Caco-2 (cell line): ENCODE data around the gene BHLHE23. TPM values are rescaled to one million over a fixed set of nuclear protein-coding genes. Genes with fewer than 3 reads are reported as not detected.

Experiments used
- BruUV-seq: library from RNA; stranded (reverse); fragments of 400-500 nt; replicated peaks from 2 replicates; lab custom pipeline; 2021; lab: Mats Ljungman, UMichigan
- CTCF ChIA-PET: fragments of 300-600 bp; sonication (Branson Sonifier 250); formaldehyde crosslinking; loops from one replicate; lab custom pipeline; 2022; ENCODE audit warnings: antibody characterized with exemption; lab: Charles Lee
- POLR2A ChIA-PET: fragments of 300-600 bp; sonication (Branson Sonifier 250); formaldehyde crosslinking; loops from one replicate; lab custom pipeline; 2022; ENCODE audit warnings: antibody characterized with exemption; lab: Charles Lee
- DNase-seq, 2 experiments: peaks; one replicate each; pipeline versions ENCODE4 v3.0.0 to v3.0.0-alpha.2; 2020 to 2022
- H3K27me3 ChIP-seq: replicated peaks from 2 replicates; pipeline ENCODE4 v1.6.0; 2011; ENCODE audit warnings: low read length; ENCODE audit not compliant: control insufficient read depth, insufficient read depth
- H3K36me3 ChIP-seq: 2 replicates; pipeline ENCODE4 v1.5.1; 2011; ENCODE audit warnings: low read length; ENCODE audit not compliant: control insufficient read depth, insufficient read depth
- H3K4me1 ChIP-seq: fragments of 250-450 bp; sonication (Bioruptor Pico); 2 replicates; pipeline ENCODE4 v1.5.1; 2020; ENCODE audit warnings: mild to moderate bottlenecking
- H3K4me3 ChIP-seq: 2 replicates; pipeline ENCODE4 v1.5.1; 2011; ENCODE audit warnings: low read depth, mild to moderate bottlenecking, control low read depth, low read length
- H3K9me3 ChIP-seq: fragments of 250-450 bp; sonication (Bioruptor Pico); 2 replicates; pipeline ENCODE4 v1.5.1; 2020; ENCODE audit warnings: mild to moderate bottlenecking, moderate library complexity
- H3K27ac Mint-ChIP-seq: one replicate; pipeline ENCODE4 v1.8.0; 2022; ENCODE audit warnings: mixed read lengths; ENCODE audit not compliant: unreplicated experiment
- H3K27me3 Mint-ChIP-seq: one replicate; pipeline ENCODE4 v1.8.0; 2022; ENCODE audit warnings: mixed read lengths; ENCODE audit not compliant: insufficient read depth, unreplicated experiment
- H3K36me3 Mint-ChIP-seq: one replicate; pipeline ENCODE4 v1.8.0; 2022; ENCODE audit warnings: mild to moderate bottlenecking, mixed read lengths; ENCODE audit not compliant: insufficient read depth, unreplicated experiment
- H3K4me1 Mint-ChIP-seq: one replicate; pipeline ENCODE4 v1.8.0; 2022; ENCODE audit warnings: low read depth, mixed read lengths; ENCODE audit not compliant: unreplicated experiment
- H3K4me3 Mint-ChIP-seq: one replicate; pipeline ENCODE4 v1.8.0; 2022; ENCODE audit warnings: mild to moderate bottlenecking, moderate library complexity, mixed read lengths; ENCODE audit not compliant: unreplicated experiment
- H3K9me3 Mint-ChIP-seq: one replicate; pipeline ENCODE4 v1.8.0; 2022; ENCODE audit warnings: mixed read lengths; ENCODE audit not compliant: unreplicated experiment
- CTCF ChIP-seq, 2 experiments: fragments of 200-600 bp in 1 of 2; IDR thresholded peaks; 1 replicate in 1 of 2; 2 replicates in 1 of 2; pipeline versions ENCODE4 v1.5.1 to v1.8.0; 2011 to 2022; ENCODE audit warnings: antibody characterized with exemption in 1 of 2, control low read depth in 1 of 2, inconsistent platforms in 1 of 2, low read depth in 1 of 2, low read length in 1 of 2, mild to moderate bottlenecking in 1 of 2, moderate library complexity in 1 of 2; ENCODE audit not compliant: insufficient read depth in 1 of 2, severe bottlenecking in 1 of 2, unreplicated experiment in 1 of 2
- intact Hi-C: fragments of 100-400 bp; cut with micrococcal nuclease; formaldehyde crosslinking; loops from one replicate; pipeline ENCODE4 v1.10.0; 2022; ENCODE audit not compliant: unreplicated experiment
- total RNA-seq: library from RNA; stranded (reverse); gene quantifications from 2 replicates; pipeline ENCODE4 v1.2.3, GENCODE V29; 2022

Gene BHLHE23
- total RNA-seq, 1 experiment from 2014 or later = 0.95 TPM

- no peaks in the 10 kb centered on the region; the same call in 1 of the 2 replicates for H3K36me3 ChIP-seq
- H3K4me3 ChIP-seq = no peak overlapping the region
- Mint-ChIP-seq H3K27ac (peak overlapping the region; percentile 95), H3K27me3 (no peaks in the 10 kb centered on the region), H3K4me1 (peaks cover 45% of the 10 kb centered on the region), H3K36me3 (peaks cover 26% of the 10 kb centered on the region), H3K9me3 (peaks cover 12% of the 10 kb centered on the region), H3K4me3 (peak overlapping the region; percentile 73)
- TF ChIP-seq CTCF (IDR thresholded peaks at IDR 0.05; ENCODE audit: insufficient read depth in 1 of 2, low read depth in 1 of 2, low read length in 1 of 2, severe bottlenecking in 1 of 2, unreplicated experiment in 1 of 2) = no peak
- intact Hi-C loops = no loop called here
- ChIA-PET POLR2A (no interaction called here), CTCF (interaction anchor here (1.0 kb wide), 1 partner anchor 49 kb away, joined by 3 read pairs; no protein-coding TSS in a partner anchor)
- H3K9me3 ChIP-seq = no peaks in the 10 kb centered on the region
- no peaks in the 10 kb centered on the region for H3K27me3 ChIP-seq
- DNase-seq = peak in 1 of 2 experiments; percentile 50
- peaks cover 58% of the 10 kb centered on the region for H3K4me1 ChIP-seq
- no TSS peak for BruUV-seq
Measured at GRCh38 chr20:63021356-63022321, 14.9 kb upstream of the BHLHE23 start.

- peaks cover 12% of the 10 kb centered on the region for H3K9me3 Mint-ChIP-seq
- H3K4me3 Mint-ChIP-seq = peak overlapping the region; percentile 73
- no TSS peak for BruUV-seq
- TF ChIP-seq CTCF (IDR thresholded peaks at IDR 0.05; ENCODE audit: insufficient read depth in 1 of 2, low read depth in 1 of 2, low read length in 1 of 2, severe bottlenecking in 1 of 2, unreplicated experiment in 1 of 2) = no peak
- no peaks in the 10 kb centered on the region for H3K27me3 Mint-ChIP-seq
- peak in 1 of 2 experiments; percentile 33 for DNase-seq
- peaks cover 28% of the 10 kb centered on the region for H3K36me3 Mint-ChIP-seq
- no peaks in the 10 kb centered on the region for H3K9me3 ChIP-seq
- intact Hi-C loops = no loop called here
- no peak overlapping the region for H3K4me3 ChIP-seq
- no peaks in the 10 kb centered on the region for H3K27me3 ChIP-seq
- peaks cover 66% of the 10 kb centered on the region for H3K4me1 ChIP-seq
- ChIA-PET CTCF (no interaction called here), POLR2A (no interaction called here)
- no peaks in the 10 kb centered on the region; the same call in 1 of the 2 replicates for H3K36me3 ChIP-seq
- H3K4me1 Mint-ChIP-seq = peaks cover 50% of the 10 kb centered on the region
- H3K27ac Mint-ChIP-seq = peak overlapping the region; percentile 95
Measured at GRCh38 chr20:63020681-63021080, 13.9 kb upstream of the BHLHE23 start.

DNA sequence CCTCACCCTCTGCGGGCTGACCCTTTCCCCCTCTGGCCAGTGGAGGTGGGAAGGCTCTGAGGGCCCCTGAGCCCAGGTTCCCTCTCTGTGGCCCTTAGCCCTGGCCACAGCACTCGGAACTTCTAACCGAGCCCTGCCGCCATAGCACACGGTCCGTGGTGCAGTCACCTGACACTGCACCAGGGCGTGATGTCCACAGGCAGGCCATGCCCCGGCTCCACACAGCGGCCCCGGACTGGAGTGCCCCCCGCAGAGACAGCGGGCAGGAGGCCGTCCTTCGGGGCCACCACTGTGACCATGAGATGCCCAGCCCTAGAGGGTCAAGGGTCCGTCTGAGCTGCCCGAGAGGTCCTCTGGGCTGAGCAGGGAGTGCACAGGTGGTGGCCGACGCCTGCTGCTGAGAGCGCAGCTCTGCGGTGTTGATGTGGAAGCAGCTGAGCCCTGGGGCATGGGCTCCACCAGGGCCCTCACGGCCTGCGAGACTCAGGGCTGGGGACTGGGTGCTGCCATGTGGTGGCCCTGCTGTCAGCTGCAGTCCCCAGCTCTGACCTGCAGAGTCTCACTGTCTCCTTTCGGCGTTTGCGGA lies 11.2 kb upstream of the BHLHE23 start:
- Mint-ChIP-seq H3K27me3 (no peaks in the 10 kb centered on the region), H3K4me3 (no peak overlapping the region), H3K36me3 (peaks cover 24% of the 10 kb centered on the region), H3K27ac (peak overlapping the region; percentile 95), H3K4me1 (peaks cover 66% of the 10 kb centered on the region), H3K9me3 (peaks cover 24% of the 10 kb centered on the region)
- ChIA-PET CTCF (interaction anchor here (0.9 to 2.9 kb wide), 2 partner anchors 9 to 46 kb away, joined by 4 to 24 read pairs; no protein-coding TSS in a partner anchor), POLR2A (no interaction called here)
- DNase-seq = peak in 1 of 2 experiments; percentile 48
- H3K27me3 ChIP-seq = no peaks in the 10 kb centered on the region
- BruUV-seq = no TSS peak
- H3K4me1 ChIP-seq = peaks cover 82% of the 10 kb centered on the region
- no peak overlapping the region for H3K4me3 ChIP-seq
- intact Hi-C loops = no loop called here
- no peaks in the 10 kb centered on the region; the same call in 1 of the 2 replicates for H3K36me3 ChIP-seq
- TF ChIP-seq CTCF (IDR thresholded peaks at IDR 0.05; ENCODE audit: insufficient read depth in 1 of 2, low read depth in 1 of 2, low read length in 1 of 2, severe bottlenecking in 1 of 2, unreplicated experiment in 1 of 2) = no peak
- peaks cover 4% of the 10 kb centered on the region for H3K9me3 ChIP-seq
